HG03432 (cell line): Measurements from ENCODE around the gene ZNF622.
"Not testable (repeated sequence)": the region's sequence is repeated elsewhere in the genome, so short reads cannot be mapped to it uniquely, and the experiment has no call there.

ENCODE experiments used
- ATAC-seq: cut with Tn5 transposase; IDR thresholded peaks from one replicate; pipeline ENCODE4 v1.9.1; 2021; ENCODE audit warnings: mild to moderate bottlenecking, moderate library complexity; ENCODE audit not compliant: unreplicated experiment

The ZNF622 gene

GRCh38 chr5:16436065-16436682 is 29.4 kb downstream of the ZNF622 start:
- ATAC-seq = not testable (repeated sequence)

DNA sequence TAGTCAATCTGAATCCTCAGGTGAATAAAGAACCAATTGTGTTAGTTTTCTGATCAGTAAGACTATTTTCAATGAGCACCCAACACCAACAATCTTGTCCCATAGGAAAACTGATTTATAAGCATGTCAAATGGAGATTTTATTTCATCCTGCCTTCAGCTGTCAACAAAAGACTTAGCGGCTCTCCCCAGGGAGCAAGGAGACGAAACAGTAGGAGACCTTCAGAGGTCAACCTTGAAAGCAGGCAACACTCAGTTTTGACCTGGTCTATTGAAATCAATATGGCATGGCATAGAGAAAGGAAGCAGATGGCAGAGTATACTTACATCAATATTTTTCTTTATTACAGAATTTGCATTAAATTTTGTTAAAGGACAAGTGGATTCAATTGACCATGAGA is 34.1 kb downstream of the ZNF622 start:
- ATAC-seq = no peak

GRCh38 chr5:16430349-16431089 is 35.1 kb downstream of the ZNF622 start:
- ATAC-seq = no peak

GRCh38 chr5:16428359-16428758 is 37.2 kb downstream of the ZNF622 start:
- ATAC-seq = no peak

DNA sequence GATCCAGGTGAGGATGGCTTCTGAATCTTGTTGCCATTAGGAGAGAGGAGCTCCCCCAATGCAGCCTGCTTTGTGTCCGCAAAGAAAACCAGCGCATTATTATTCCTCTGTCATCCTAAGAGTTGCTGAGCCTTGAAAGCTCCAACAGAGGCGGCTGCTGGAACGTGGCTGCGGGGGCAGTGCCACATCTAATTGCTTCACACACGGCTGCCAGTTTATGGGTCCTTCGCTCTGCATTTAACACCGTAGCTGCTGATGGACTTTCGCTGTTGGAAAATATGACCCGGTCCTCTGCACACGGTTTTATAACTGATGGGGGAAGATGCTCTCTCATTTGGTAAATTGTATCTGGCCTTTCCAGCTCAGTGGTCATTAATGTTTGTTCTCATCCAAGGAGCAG is 38.0 kb downstream of the ZNF622 start:
- no peak for ATAC-seq

DNA sequence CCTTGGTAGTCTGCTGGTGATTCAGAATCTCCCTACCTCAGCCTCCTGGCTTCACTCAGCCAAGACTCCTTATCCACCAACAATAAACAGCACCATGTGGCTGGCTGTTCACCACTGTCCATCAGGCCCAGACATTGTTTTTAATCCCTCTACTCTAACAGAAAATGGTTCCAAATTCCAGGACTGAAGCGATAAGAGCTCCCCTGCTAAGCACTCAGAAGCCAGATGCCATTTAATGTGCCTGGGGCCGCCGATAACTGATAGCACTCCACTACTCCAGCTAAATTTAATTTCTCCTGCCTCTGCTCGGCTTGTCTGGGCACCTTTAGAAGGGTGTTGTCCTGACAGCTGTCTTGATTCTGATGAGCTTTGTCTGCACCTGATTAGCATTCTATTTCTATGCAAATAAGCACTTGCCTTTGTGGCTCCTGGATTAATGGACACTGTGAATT is 47.1 kb downstream of the ZNF622 start:
- no peak for ATAC-seq

GRCh38 chr5:16417398-16418074 is 48.1 kb downstream of the ZNF622 start:
- no peak for ATAC-seq

DNA sequence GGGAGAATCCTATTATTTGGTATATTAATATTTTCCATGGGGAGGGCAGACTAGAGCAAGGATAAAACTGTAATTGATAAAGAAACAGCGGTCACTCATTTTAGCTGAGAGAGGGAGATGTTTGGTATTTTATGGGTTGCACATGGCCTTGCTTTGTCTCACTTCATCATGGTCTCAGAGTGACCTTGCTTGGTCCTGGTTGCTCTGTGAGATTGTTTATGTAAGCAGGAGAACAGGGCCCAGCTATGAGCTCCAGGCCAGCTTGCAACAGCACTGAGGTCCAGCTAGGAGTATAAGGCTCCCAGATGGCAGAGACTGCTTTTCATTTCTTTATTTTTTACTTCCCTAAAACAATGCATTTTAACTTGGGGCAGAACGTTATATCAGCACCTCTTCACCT is 50.7 kb downstream of the ZNF622 start:
- no peak for ATAC-seq

DNA sequence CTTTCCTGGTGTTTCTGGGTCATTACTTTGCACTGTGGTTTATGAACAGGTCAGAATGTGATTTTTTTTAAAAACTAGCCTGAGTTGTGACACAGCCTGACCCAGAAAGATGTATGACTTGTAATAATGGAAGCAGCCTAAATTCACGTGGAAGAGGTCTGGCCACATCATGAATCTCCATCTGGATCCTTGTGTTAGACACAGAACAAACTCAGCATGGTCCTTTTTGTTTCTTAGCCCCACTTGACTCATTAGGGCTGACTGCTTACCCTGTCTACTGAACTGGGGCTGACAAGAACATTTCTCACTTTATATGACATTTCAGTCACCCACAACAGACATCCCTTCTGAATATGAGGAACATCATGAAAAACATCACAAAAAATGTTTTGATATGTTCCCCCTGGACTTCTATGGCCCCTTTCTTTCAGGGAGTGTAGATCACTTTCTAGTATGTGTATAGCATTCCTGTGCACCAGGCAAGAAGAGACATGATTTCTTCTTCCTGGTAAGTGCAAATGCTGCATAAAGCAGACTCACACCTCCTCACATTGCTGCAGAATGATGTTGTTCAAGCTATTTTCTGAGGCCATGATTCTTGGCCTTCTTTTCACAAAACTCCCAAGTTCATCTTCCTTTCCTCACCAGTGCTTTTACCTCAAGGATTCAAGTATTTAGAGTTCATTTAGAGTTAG is 52.3 kb downstream of the ZNF622 start:
- ATAC-seq = no peak

GRCh38 chr5:16412556-16412955 is 53.0 kb downstream of the ZNF622 start:
- no peak for ATAC-seq

DNA sequence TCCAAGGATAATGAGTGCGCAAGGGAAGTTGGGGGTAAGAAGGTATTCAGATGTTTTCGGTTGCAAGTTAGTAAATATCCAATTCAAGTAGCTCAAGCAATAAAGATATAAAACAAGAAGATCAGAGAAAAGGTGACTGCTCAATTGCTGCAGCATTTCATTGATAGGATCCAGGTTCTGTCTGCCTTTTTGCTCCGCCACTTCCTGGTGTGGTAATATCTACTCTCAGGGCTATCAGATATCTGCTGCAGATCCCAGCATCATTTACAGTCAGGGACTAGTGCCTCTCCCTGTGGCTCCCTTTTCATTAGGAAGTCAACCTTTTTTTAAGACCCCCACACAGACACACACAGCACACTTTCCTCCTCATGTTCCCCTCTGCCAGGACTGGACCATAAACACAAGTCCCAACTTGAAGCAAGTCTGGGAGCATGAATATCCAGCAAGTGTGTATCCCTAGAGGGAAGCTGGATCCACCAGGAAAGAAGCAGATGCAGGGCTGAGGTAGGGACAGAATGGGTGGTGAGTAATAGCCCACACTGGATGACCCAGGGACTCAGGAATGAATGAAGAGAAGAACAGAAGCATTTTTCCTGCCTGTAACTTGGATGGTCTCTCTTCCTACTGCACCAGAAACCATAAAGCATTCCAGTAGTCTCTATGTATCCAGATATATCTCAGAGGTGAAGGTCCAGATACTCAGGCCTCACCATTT is 53.7 kb downstream of the ZNF622 start:
- ATAC-seq = no peak

GRCh38 chr5:16411235-16411634 is 54.4 kb downstream of the ZNF622 start:
- ATAC-seq = no peak

GRCh38 chr5:16410338-16410737 is 55.3 kb downstream of the ZNF622 start:
- no peak for ATAC-seq

- ATAC-seq = no peak
Observed at GRCh38 chr5:16406630-16407029, 59.0 kb downstream of the ZNF622 start.

DNA sequence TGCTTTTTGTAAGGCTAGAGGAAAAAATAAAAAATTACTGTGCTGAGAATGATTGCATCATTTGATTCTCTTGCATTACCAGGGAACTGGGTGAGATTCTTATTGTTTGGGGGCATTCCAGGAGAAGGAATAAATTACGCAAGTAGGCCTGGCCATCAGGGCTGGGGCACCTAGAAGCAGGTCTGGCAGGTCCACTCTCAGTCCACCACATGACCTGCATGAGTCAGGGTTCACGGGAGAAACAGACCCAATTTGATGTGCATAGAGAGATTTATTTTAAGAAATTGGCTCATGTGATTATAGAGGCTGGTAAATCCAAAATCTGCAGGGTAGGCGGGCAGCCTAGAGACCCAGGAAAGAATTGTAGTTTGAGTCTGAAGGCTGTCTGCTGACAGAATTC is 59.6 kb downstream of the ZNF622 start:
- ATAC-seq = no peak
